KOPT-K1 (cell line): ENCODE results near the gene ADM.

Experiments
- H3K27ac ChIP-seq: fragments of 200-600 bp; sonication (generic); 2 replicates; pipeline ENCODE4 v1.5.1; 2016; ENCODE audit warnings: antibody characterized with exemption, mild to moderate bottlenecking, low read depth, low read length; ENCODE audit not compliant: poor library complexity, severe bottlenecking
- H3K36me3 ChIP-seq: fragments of 200-600 bp; sonication (generic); 2 replicates; pipeline ENCODE4 v1.5.1; 2017; ENCODE audit warnings: antibody characterized with exemption, mild to moderate bottlenecking, low read length, moderate library complexity; ENCODE audit not compliant: insufficient read depth
- H3K9me3 ChIP-seq: fragments of 200-600 bp; sonication (generic); 2 replicates; pipeline ENCODE4 v1.5.1; 2017; ENCODE audit warnings: antibody characterized with exemption, low read length, mild to moderate bottlenecking; ENCODE audit not compliant: insufficient read depth, poor library complexity, severe bottlenecking

The ADM gene

GRCh38 chr11:10317151-10317755 lies 12.4 kb downstream of the ADM start:
- Histone ChIP-seq H3K36me3 (no peaks in the 10 kb centered on the region), H3K27ac (no peak overlapping the region), H3K9me3 (no peaks in the 10 kb centered on the region)

GRCh38 chr11:10317776-10318526 lies 13.1 kb downstream of the ADM start:
- Histone ChIP-seq H3K36me3 (no peaks in the 10 kb centered on the region), H3K9me3 (no peaks in the 10 kb centered on the region), H3K27ac (no peak overlapping the region)

GRCh38 chr11:10318527-10318802 lies 13.6 kb downstream of the ADM start:
- H3K27ac ChIP-seq: no peak overlapping the region
- no peaks in the 10 kb centered on the region for H3K9me3 ChIP-seq
- H3K36me3 ChIP-seq: no peaks in the 10 kb centered on the region

GRCh38 chr11:10319702-10320558 lies 15.1 kb downstream of the ADM start:
- H3K36me3 ChIP-seq: no peaks in the 10 kb centered on the region
- H3K9me3 ChIP-seq: no peaks in the 10 kb centered on the region
- H3K27ac ChIP-seq: no peak overlapping the region

- Histone ChIP-seq H3K27ac (no peak overlapping the region), H3K36me3 (no peaks in the 10 kb centered on the region), H3K9me3 (no peaks in the 10 kb centered on the region)
These were observed 16.0 kb downstream of the ADM start for GRCh38 chr11:10320736-10321465.

- H3K36me3 ChIP-seq: no peaks in the 10 kb centered on the region
- H3K9me3 ChIP-seq: no peaks in the 10 kb centered on the region
- no peak overlapping the region for H3K27ac ChIP-seq
These were observed 17.5 kb downstream of the ADM start for GRCh38 chr11:10322401-10322800.

GRCh38 chr11:10322830-10323792 lies 18.2 kb downstream of the ADM start:
- H3K9me3 ChIP-seq: no peaks in the 10 kb centered on the region
- no peak overlapping the region for H3K27ac ChIP-seq
- H3K36me3 ChIP-seq: no peaks in the 10 kb centered on the region

- Histone ChIP-seq H3K9me3 (no peaks in the 10 kb centered on the region), H3K36me3 (no peaks in the 10 kb centered on the region), H3K27ac (no peak overlapping the region)
These were observed 18.9 kb downstream of the ADM start for GRCh38 chr11:10323793-10324170.

- no peaks in the 10 kb centered on the region for H3K9me3 ChIP-seq
- H3K27ac ChIP-seq: no peak overlapping the region
- no peaks in the 10 kb centered on the region for H3K36me3 ChIP-seq
These were observed 19.6 kb downstream of the ADM start for GRCh38 chr11:10324474-10324873.

- Histone ChIP-seq H3K27ac (no peak overlapping the region), H3K36me3 (no peaks in the 10 kb centered on the region)
These were observed 20.6 kb downstream of the ADM start for GRCh38 chr11:10325277-10326011.

GRCh38 chr11:10326012-10326964 lies 21.4 kb downstream of the ADM start:
- no peaks in the 10 kb centered on the region for H3K36me3 ChIP-seq
- no peaks in the 10 kb centered on the region for H3K9me3 ChIP-seq
- no peak overlapping the region for H3K27ac ChIP-seq

More at GRCh38 chr11:10325277-10326011, 20.6 kb downstream of the ADM start:
- no peaks in the 10 kb centered on the region for H3K9me3 ChIP-seq

GRCh38 chr11:10327254-10327653 lies 22.4 kb downstream of the ADM start:
- Histone ChIP-seq H3K9me3 (no peaks in the 10 kb centered on the region), H3K27ac (no peak overlapping the region), H3K36me3 (no peaks in the 10 kb centered on the region)
